ENCODE data around the gene ASTN2. TPM values are rescaled to one million over a fixed set of nuclear protein-coding genes. Genes with fewer than 3 reads are reported as not detected.

ASTN2 gene
- polyA plus RNA-seq, 1 donor from 2014 or later = 6.8 TPM

- Histone ChIP-seq H3K9me3 (ENCODE audit: low read length) (no peaks in the 10 kb centered on the region), H3K79me2 (replicated peaks; ENCODE audit: insufficient read depth, low read length) (no peaks in the 10 kb centered on the region), H3K36me3 (ENCODE audit: insufficient read depth, low read length) (no peaks in the 10 kb centered on the region), H3K4me2 (ENCODE audit: low read length) (no peak overlapping the region), H3K27ac (ENCODE audit: low read length) (no peak overlapping the region), H3K27me3 (ENCODE audit: insufficient read depth, low read depth, low read length) (no peaks in the 10 kb centered on the region), H3K9ac (ENCODE audit: low read length) (no peak overlapping the region), H3K4me3 (ENCODE audit: low read length) (no peak overlapping the region), H3F3A (ENCODE audit: insufficient read depth, low read length, poor library complexity, severe bottlenecking) (no peaks in the 10 kb centered on the region), H4K20me1 (ENCODE audit: insufficient read depth) (no peaks in the 10 kb centered on the region), H3K9me2 (ENCODE audit: insufficient read depth, low read length) (no peaks in the 10 kb centered on the region), H2AFZ (ENCODE audit: low read depth, low read length) (no peak overlapping the region)
- TF ChIP-seq POLR2AphosphoS5 (IDR thresholded peaks at IDR 0.05) (no peak), EP300 (conservative IDR thresholded peaks at IDR 0.05; ENCODE audit: poor library complexity, severe bottlenecking) (no peak), SMC3 (conservative IDR thresholded peaks at IDR 0.05; ENCODE audit: poor library complexity) (no peak), EZH2 (IDR thresholded peaks at IDR 0.05; ENCODE audit: borderline replicate concordance, insufficient read depth, low read length, poor library complexity, severe bottlenecking) (no peak), REST (IDR thresholded peaks at IDR 0.05; ENCODE audit: borderline replicate concordance) (no peak), MXI1 (conservative IDR thresholded peaks at IDR 0.05; ENCODE audit: poor library complexity, severe bottlenecking) (no peak), TAF1 (IDR thresholded peaks at IDR 0.05; ENCODE audit: low read depth) (no peak), RAD21 (conservative IDR thresholded peaks at IDR 0.05) (no peak), CTCF (IDR thresholded peaks at IDR 0.05; ENCODE audit: poor library complexity, severe bottlenecking) (no peak)
These were observed 806.8 kb downstream of the ASTN2 start for GRCh38 chr9:116608064-116608463.

GRCh38 chr9:116605904-116606341 is 808.9 kb downstream of the ASTN2 start:
- Histone ChIP-seq H3K27me3 (ENCODE audit: insufficient read depth, low read depth, low read length) (no peaks in the 10 kb centered on the region), H3F3A (ENCODE audit: insufficient read depth, low read length, poor library complexity, severe bottlenecking) (no peaks in the 10 kb centered on the region), H3K4me3 (ENCODE audit: low read length) (no peak overlapping the region), H4K20me1 (ENCODE audit: insufficient read depth) (no peaks in the 10 kb centered on the region), H2AFZ (ENCODE audit: low read depth, low read length) (no peak overlapping the region), H3K4me2 (ENCODE audit: low read length) (no peak overlapping the region), H3K9ac (ENCODE audit: low read length) (no peak overlapping the region), H3K36me3 (ENCODE audit: insufficient read depth, low read length) (no peaks in the 10 kb centered on the region), H3K9me3 (ENCODE audit: low read length) (no peaks in the 10 kb centered on the region), H3K79me2 (replicated peaks; ENCODE audit: insufficient read depth, low read length) (no peaks in the 10 kb centered on the region), H3K27ac (ENCODE audit: low read length) (no peak overlapping the region), H3K9me2 (ENCODE audit: insufficient read depth, low read length) (no peaks in the 10 kb centered on the region)
- TF ChIP-seq SMC3 (conservative IDR thresholded peaks at IDR 0.05; ENCODE audit: poor library complexity) (no peak), TAF1 (IDR thresholded peaks at IDR 0.05; ENCODE audit: low read depth) (no peak), EP300 (conservative IDR thresholded peaks at IDR 0.05; ENCODE audit: poor library complexity, severe bottlenecking) (no peak), CTCF (IDR thresholded peaks at IDR 0.05; ENCODE audit: poor library complexity, severe bottlenecking) (no peak), REST (IDR thresholded peaks at IDR 0.05; ENCODE audit: borderline replicate concordance) (no peak), EZH2 (IDR thresholded peaks at IDR 0.05; ENCODE audit: borderline replicate concordance, insufficient read depth, low read length, poor library complexity, severe bottlenecking) (no peak), MXI1 (conservative IDR thresholded peaks at IDR 0.05; ENCODE audit: poor library complexity, severe bottlenecking) (no peak)
